Measurements from ENCODE around the gene RNF144A. TPM values are rescaled to one million over a fixed set of nuclear protein-coding genes. Genes with fewer than 3 reads are reported as not detected.
A peak's percentile ranks its signal among the peaks of the same experiment; 100 is the strongest.
"Not testable (repeated sequence)": the region's sequence is repeated elsewhere in the genome, so short reads cannot be mapped to it uniquely, and the experiment has no call there.

Gene RNF144A
- total and polyA plus RNA-seq, 10 of the 15 experiments (the other 5 are each of a cell fraction or from before 2014, with no cell fraction given), result 0.02 to 12.1 (median 0.48) TPM; not detected in 1

GRCh38 chr2:6999211-6999877 is 82.1 kb downstream of the RNF144A start:
- Histone ChIP-seq H3K27ac (ENCODE audit: control insufficient read depth, insufficient read depth) (peak overlapping the region; percentile 42; the same call in 1 of the 2 replicates), H3K9me3 (replicated peaks; ENCODE audit: control insufficient read depth, insufficient read depth, low read length) (no peaks in the 10 kb centered on the region), H3K27me3 (replicated peaks in 1 of 2; ENCODE audit: control insufficient read depth in 2 of 2, insufficient read depth in 2 of 2, low read length in 1 of 2) (no peaks in the 10 kb centered on the region), H3K79me2 (ENCODE audit: control insufficient read depth, insufficient read depth, low read length) (no peaks in the 10 kb centered on the region), H3K9ac (ENCODE audit: control insufficient read depth, insufficient read depth, low read length) (no peak overlapping the region), H3K4me3 (peak overlapping the region; percentile 7; the same call in 1 of the 2 replicates), H3K4me2 (ENCODE audit: control insufficient read depth, insufficient read depth) (peak overlapping the region; percentile 68), H4K20me1 (ENCODE audit: control insufficient read depth, insufficient read depth) (no peaks in the 10 kb centered on the region), H2AFZ (ENCODE audit: control insufficient read depth, low read depth, low read length) (no peak overlapping the region; the same call in none of the 2 replicates), H3K4me1 (ENCODE audit: control insufficient read depth, insufficient read depth, low read length) (peaks cover 17% of the 10 kb centered on the region), H3K36me3 (ENCODE audit: control insufficient read depth in 2 of 2, insufficient read depth in 2 of 2, low read length in 1 of 2) (no peaks in the 10 kb centered on the region)
- FAIRE-seq, result peak; percentile 38
- ChIA-PET POLR2A (interaction anchor here (0.6 to 1.5 kb wide), 3 partner anchors 9 to 83 kb away, joined by 3 to 4 read pairs (median 4); no protein-coding TSS in a partner anchor), CTCF (interaction anchor here (0.7 to 9.5 kb wide), 13 partner anchors 14 to 133 kb away, joined by 3 to 78 read pairs (median 4); partner anchors contain the start of gene RNF144A), SMC1A (ENCODE audit: uncharacterized antibody, unreplicated experiment) (interaction anchor here (0.6 to 4.1 kb wide), 11 partner anchors 14 to 89 kb away, joined by 3 to 37 read pairs (median 5); no protein-coding TSS in a partner anchor), RAD21 (ENCODE audit: unreplicated experiment) (interaction anchor here (0.7 to 3.3 kb wide), 9 partner anchors 15 to 102 kb away, joined by 3 to 15 read pairs (median 3); no protein-coding TSS in a partner anchor)
- DNase-seq (ENCODE audit: low read depth, low spot score), result peak; percentile 37
- peak; percentile 73 for TF ChIP-seq RAD51 (IDR thresholded peaks at IDR 0.05)
- peak; percentile 23 for TF ChIP-seq MEF2B (IDR thresholded peaks at IDR 0.05; ENCODE audit: partially characterized antibody, poor library complexity, severe bottlenecking)
- TF ChIP-seq IKZF2 (IDR thresholded peaks at IDR 0.05), result peak in 1 of 2 experiments; percentile 7; a peak in 1 of 4 replicates
- TF ChIP-seq MTA2 (IDR thresholded peaks at IDR 0.05; ENCODE audit: low read depth), result no peak
- TF ChIP-seq PAX5 (IDR thresholded peaks at IDR 0.05; ENCODE audit: borderline replicate concordance, low read depth, low read length), result peak; percentile 70; the same call in 1 of the 2 replicates
- no peak for TF ChIP-seq GATAD2B (conservative IDR thresholded peaks at IDR 0.05; ENCODE audit: low read depth)
- peak; percentile 35; the same call in 1 of the 2 replicates for TF ChIP-seq ZNF687 (IDR thresholded peaks at IDR 0.05)
- TF ChIP-seq ZNF384 (IDR thresholded peaks at IDR 0.05; ENCODE audit: borderline replicate concordance, low read depth, low read length), result peak; percentile 35; the same call in 1 of the 2 replicates
- ATAC-seq, result peak; percentile 97
- in situ Hi-C loops (cut with MboI), result no loop called here
- 50% methylated on average over 7 of the region's 7 CpGs for WGBS (ENCODE audit: insufficient coverage, insufficient replicate concordance, low lambda C conversion rate, missing lambda C conversion rate)
- intact Hi-C loops (cut with micrococcal nuclease; ENCODE audit: unreplicated experiment), result no loop called here
- BruUV-seq (replicated peaks), result TSS peak; percentile 35

- BruUV-seq (replicated peaks); H4K20me1 ChIP-seq (ENCODE audit: control insufficient read depth, insufficient read depth); H3K9me3 ChIP-seq (replicated peaks; ENCODE audit: control insufficient read depth, insufficient read depth, low read length); POLR2A ChIA-PET; H3K27ac ChIP-seq (ENCODE audit: control insufficient read depth, insufficient read depth); H3K27me3 ChIP-seq (replicated peaks in 1 of 2; ENCODE audit: control insufficient read depth in 2 of 2, insufficient read depth in 2 of 2, low read length in 1 of 2); in situ Hi-C loops (cut with MboI); DNase-seq (ENCODE audit: low read depth, low spot score); H3K9ac ChIP-seq (ENCODE audit: control insufficient read depth, insufficient read depth, low read length); H3K4me2 ChIP-seq (ENCODE audit: control insufficient read depth, insufficient read depth); H3K4me3 ChIP-seq; H3K36me3 ChIP-seq (ENCODE audit: control insufficient read depth in 2 of 2, insufficient read depth in 2 of 2, low read length in 1 of 2); intact Hi-C loops (cut with micrococcal nuclease; ENCODE audit: unreplicated experiment); H2AFZ ChIP-seq (ENCODE audit: control insufficient read depth, low read depth, low read length); FAIRE-seq; H3K79me2 ChIP-seq (ENCODE audit: control insufficient read depth, insufficient read depth, low read length); ATAC-seq: not testable (repeated sequence)
- CTCF ChIA-PET, result interaction anchor here (1.4 to 9.5 kb wide), 3 partner anchors 12 to 106 kb away, joined by 4 to 78 read pairs (median 52); no protein-coding TSS in a partner anchor
- SMC1A ChIA-PET (ENCODE audit: uncharacterized antibody, unreplicated experiment), result interaction anchor here (0.9 to 4.1 kb wide), 2 partner anchors 12 to 85 kb away, joined by 3 to 37 read pairs; no protein-coding TSS in a partner anchor
- peaks cover 17% of the 10 kb centered on the region for H3K4me1 ChIP-seq (ENCODE audit: control insufficient read depth, insufficient read depth, low read length)
- RAD21 ChIA-PET (ENCODE audit: unreplicated experiment), result interaction anchor here (0.7 to 1.8 kb wide), 2 partner anchors 13 to 83 kb away, joined by 3 to 5 read pairs; no protein-coding TSS in a partner anchor
- 29% methylated on average over 6 of the region's 6 CpGs for WGBS (ENCODE audit: insufficient coverage, insufficient replicate concordance, low lambda C conversion rate, missing lambda C conversion rate)
Measured at GRCh38 chr2:7001395-7001794, 84.2 kb downstream of the RNF144A start.
